ENCODE measurements around the gene LOXHD1.

Gene LOXHD1

DNA sequence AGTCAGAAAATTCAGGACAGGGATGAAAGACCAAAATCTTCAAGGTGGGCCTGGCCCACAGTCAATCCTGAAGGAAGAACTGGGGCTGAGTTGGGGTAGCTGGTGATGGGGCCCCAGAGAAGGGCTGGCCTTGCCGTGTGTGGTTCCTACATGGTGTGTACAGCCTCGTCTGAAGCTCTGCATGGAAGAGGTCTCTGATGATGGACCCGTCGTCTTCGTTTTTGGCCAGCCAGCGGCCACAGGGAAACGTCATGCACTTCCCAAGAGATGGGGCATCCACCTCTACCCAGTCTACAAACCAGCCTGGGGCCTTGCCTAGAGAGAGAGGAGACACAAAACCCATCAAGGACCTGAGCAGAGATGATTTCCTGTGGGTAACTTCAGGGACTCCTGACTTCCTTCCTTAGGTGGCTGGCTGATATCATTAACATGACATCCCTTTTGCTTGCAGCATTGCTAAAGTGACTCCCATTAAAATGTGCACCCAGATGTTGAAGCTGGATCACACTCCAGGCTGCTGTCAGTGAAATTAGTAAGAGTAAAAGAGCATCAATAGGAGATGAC lies 115.3 kb downstream of the LOXHD1 start:
- DNase-seq (ENCODE audit: low read depth) = no peak

DNA sequence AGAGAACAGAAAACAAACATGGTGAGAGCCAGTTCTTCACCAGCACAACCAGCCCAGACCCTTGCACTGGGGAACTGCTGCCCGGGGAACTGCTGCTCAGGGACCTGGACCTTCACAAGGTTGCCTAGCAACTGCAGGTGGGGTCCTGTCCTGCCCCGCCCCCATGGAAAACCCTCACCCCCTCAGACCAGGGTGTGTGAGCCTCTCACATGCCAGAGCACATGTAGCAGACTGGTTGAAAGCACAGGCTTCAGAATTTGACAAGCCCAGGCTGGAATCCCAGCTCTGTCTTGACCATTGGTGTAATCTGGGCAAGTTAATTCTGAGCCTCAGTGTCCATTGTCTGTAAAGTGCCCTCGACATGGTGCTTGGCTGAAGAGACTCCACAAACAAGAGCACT lies 118.6 kb downstream of the LOXHD1 start:
- no peak for DNase-seq (ENCODE audit: low read depth)

DNA sequence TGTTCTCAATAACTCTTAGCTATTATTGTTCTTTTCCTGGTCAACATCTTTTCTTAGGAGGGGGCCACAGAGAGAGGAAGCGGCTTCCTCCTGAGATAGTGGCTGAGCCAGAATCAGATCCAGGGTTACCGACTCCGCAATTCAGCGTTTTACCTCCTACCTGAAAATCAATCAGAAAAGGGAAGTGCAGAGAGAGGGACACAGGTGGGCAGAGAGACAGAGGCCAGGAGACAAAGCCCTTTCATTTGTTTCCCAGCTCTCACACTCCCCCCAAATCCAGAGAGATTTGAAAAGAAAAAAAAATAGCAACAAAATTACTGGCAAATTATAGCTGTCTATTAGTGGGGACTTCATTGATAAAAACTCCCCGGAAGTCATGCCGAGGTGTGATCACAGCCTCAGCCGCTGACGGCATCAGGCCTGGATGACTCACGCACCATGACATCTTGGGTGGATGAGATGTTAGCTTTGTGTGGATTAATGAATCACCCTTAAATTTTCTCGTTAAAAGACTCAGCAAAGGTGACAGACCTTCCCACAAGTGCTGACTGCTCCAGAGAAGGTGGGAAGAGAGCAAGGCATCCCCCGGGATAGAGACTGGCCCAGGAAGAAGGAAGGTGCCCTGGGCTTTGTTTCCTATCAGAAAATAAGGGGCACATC lies 120.7 kb downstream of the LOXHD1 start:
- DNase-seq (ENCODE audit: low read depth) = no peak

DNA sequence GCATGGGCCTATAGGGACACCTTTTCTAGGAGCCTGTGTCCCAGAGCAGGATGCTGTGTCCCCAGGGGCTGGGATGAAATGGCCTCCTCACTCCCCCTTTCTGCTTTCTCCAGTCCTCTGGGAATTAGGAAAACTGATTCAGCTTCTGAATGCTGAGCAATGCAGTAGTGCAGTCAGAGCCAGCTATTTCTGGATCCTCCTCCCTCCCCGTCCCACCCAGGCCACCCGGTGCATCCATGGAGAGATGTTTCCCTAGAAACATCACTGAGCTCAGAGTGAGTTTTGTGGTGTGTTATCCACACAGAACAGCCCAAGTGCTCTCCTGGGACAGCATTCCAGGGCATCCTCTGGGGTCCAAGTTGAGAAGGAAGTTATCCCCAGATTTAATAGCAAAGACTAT lies 125.5 kb downstream of the LOXHD1 start:
- no peak for DNase-seq (ENCODE audit: low read depth)

DNA sequence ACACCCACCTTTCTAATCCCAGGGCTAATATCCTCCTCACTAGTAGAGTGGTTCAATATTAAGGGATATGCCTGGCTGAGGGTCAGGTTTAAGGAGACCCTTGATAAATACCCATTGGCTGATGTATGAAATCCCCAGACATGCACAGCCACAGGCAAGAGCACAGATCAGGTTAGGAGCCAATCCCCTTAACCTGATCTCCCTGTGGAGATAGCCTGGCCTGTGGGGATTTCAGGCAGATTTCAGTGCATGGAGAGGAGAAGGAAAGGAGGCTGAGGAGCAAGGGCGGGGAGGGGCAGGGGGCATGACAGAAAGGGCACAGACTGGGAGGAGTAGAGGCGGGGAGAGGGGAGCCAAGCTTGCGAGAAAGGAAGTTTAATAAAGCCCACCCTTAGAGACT lies 129.0 kb downstream of the LOXHD1 start:
- DNase-seq (ENCODE audit: low read depth) = no peak

DNA sequence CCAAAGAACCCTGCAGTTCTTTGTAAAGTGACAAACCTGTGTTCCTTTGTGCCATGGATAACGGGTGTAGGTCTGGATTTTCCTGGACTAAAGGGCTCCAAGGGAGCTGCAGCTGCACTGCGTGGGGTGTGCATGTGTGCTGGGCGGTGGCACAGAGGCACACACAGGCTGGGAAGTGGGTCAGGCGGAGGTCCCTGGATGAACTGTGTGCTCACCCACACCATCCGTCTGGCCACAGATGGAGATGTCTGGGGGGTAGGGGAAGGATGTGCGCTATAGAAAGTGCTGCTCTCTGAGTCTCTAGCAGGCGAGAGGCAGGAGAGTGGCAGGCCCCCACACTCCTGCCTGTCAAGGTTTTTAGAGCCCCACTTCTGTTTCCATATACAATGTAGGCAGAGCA lies 137.2 kb downstream of the LOXHD1 start:
- DNase-seq (ENCODE audit: low read depth) = no peak

DNA sequence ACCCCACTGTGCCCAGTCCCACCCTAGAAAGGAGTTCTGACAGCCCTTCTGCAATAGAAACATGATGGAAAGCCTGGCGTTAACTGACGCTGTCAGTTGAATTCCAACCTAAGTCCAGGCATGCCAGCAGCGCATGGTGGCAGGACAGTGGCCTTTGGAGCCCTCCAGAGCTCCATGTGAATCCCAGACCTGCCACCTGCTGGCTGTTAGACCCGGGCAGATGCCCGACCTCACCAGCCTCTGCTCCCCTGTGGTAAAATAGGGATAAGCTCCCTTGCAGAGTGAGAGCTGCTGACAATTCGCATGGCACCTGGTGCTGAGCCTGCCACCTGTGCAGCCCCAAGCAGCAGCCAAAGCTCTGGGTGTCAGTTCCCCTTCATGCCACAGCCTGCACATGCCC lies 138.6 kb downstream of the LOXHD1 start:
- no peak for DNase-seq (ENCODE audit: low read depth)

DNA sequence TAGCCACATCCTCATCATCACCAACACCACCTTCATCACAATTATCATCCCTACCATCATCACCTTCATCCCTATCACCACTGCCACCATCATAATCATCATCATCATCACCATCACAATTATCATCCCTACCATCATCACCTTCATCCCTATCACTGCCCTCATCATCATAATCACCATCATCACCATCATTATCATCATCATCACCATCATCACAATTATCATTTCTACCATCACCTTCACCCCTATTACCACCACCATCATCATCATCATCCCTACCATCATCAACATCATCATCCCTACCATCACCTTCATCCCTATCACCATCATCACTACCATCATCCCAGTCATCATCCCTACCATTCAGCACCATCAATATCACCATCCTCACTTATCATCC lies 140.5 kb downstream of the LOXHD1 start:
- no peak for DNase-seq (ENCODE audit: low read depth)

DNA sequence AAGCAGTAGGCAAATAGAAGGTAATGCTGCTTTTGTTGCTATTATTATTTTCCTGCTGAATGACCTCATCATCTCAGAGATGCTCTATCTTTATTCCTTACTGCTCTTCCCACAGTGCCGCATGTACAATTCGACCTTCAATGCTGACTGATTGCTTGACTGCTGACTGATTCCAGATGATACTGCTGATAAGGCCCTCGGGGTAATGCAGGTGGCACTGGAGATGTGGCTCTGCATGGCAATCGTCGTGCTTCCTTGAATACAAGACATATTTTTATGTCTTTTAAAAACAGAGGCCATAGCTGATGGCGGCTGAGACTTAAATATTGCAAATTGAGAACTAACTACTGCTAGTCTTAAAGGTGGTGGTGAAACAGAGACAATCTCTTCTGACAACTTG lies 146.6 kb downstream of the LOXHD1 start:
- no peak for DNase-seq (ENCODE audit: low read depth)

DNA sequence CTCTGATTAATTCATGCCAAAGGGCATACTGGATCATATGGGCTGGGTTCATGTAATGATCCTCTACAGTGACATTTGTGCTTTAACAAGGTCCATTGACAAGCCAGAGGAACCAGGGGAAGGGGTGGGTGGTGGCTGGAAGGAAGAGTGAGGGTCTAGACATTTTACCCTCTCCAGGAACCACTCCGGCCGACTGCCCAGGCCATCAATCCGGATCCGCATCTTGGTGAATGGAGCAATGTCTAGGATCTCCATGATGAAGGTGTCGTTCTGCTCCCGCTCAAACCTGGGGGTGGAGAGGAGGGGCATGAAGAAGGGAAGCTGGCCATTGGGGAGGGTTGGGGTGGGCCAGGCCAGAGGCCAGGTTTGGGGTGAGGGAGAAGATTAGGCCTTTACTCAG lies 147.5 kb downstream of the LOXHD1 start:
- no peak for DNase-seq (ENCODE audit: low read depth)

DNA sequence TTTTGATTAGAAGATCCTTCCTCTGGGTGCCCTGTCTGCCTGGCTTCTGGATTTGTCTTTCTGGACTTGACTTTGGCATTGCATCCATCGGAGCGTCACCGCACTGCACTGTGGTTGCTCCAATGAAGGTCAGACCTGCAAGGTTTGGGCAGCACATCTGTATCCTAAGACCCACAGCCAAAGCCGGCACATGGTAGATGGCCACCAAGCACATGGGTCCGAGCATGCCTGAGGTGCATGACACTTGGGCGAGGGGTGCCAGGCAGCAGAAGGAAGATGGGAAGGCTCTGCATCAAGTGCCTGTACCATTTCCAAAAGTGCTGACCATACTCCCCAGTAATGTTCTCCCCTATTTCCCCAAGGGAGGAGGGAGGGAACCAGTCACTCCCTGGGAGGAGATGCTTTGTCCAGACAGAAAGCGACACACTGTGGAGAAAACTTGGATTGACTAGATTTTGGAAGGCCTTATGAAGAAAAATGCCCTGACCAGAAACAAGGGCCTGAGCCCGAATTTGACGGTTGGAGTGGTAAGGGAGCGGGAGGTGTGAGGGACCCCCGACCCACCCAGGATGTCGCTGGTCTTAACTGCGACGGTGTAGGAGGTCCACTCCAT lies 149.9 kb downstream of the LOXHD1 start:
- no peak for DNase-seq (ENCODE audit: low read depth)

DNA sequence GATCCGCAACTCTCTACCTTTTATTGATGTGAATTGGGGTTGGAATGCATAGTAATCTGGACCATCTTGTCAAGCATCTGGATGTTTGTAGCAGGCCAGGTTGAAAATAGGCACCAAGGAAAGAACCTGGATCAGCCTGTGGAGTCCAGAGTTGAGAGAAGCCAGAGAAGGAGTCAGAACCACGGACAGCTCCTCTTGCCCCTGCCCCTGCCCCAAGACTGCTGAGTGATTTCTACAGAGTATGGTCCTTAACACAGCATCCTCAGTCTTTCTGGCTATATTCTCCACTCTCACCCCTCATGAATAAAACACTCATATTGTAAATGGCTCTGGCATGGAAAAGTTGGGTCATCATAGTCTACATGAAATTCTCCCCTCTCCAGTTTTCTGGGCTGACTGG lies 154.6 kb downstream of the LOXHD1 start:
- DNase-seq (ENCODE audit: low read depth) = no peak

DNA sequence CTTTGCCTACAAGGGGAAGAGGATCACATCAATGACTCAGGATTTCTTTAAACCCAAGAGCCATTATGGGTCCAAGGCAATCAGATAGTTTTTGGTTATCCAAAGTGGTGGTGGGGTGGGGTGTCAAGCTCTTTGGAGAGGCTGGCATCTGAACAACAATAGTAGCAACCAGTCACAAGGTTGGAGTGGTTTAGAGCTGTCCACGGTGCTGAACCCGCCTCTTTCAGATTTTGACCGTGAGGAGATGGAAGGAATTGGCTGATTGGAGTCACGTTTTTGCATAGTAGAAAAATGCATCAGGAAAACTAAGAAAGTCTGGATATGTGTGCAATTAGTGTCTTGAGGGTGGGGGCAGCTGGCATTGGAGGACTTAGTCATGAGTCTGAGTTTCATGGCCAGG lies 159.9 kb downstream of the LOXHD1 start:
- DNase-seq (ENCODE audit: low read depth) = no peak

DNA sequence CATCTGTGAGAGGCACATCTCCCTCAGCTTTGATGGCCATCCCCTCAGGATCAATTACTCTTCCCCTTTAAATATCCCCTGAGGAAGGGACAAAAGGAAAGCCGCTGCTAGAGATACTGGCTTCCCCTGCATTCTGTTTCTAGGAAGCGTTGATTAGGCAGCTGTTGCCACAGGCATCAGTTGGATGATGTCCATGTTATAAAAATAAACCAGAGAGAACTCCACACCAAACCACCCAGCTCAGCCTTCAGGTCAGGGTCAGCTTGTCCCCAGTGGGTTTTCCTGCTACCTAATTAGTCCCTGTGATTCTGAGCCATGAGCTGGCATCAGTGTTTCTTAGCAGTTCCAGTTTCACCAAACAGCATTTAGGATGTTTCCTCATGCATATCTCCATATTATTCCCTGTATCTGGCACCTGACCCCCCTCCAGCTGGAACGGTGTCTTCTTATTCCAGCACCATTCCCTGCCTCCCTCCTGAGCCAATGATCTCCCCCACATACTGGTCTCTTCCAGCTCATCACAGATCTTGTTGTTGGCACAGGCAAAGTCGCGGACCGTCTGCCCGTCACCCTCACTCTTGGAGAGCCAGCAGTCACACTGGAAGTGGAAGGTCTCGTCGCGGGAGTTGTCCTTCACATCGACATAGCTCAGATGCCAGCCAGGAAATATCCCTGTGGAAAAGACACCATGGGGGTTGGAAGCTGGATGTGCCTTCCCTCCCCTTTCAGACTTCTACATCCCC lies 168.4 kb downstream of the LOXHD1 start:
- no peak for DNase-seq (ENCODE audit: low read depth)

DNA sequence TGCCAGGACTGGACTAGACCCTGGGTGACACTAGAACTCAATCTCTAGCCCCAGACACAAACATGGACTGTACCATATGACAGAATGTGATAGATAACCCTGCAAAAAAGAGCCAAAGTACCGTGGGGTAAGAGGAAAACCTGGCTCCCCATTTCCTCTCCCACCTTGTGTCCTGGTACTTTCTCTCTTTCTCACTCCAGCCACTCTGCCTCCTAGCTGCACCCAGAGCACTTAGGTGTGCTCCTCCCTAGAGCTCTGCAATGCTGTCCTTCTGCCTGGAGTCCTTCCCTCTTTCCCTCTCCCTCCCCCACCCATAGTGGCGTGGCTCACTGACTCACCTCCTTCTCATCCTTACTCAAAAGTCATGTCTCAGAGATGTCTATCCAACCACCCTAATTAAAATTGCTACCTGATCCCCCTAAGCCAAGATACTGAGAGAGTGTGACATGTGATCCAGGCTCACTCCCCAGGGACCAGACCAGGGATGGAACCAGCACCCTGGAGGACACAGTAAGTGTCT lies 171.3 kb downstream of the LOXHD1 start:
- DNase-seq (ENCODE audit: low read depth) = no peak

DNA sequence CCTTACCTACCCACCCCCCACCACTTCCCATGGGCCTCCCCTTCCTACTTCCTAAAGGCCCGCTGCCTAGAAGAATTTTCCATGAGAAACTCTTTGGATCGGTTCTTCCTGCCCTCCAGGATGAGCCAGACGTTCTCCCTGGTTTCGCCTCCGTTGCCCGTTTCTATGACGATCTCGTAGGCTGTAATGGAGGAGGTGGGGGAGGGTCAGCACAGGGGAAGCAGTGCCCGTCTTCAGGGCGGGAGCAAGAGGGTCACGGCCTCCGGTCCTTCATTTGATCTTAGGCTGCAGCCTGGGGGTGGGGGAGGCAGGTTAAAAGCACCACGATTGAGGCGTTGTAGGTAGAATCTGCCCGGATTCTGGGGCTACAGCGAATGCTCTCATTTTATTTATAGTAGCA lies 172.0 kb downstream of the LOXHD1 start:
- no peak for DNase-seq (ENCODE audit: low read depth)

DNA sequence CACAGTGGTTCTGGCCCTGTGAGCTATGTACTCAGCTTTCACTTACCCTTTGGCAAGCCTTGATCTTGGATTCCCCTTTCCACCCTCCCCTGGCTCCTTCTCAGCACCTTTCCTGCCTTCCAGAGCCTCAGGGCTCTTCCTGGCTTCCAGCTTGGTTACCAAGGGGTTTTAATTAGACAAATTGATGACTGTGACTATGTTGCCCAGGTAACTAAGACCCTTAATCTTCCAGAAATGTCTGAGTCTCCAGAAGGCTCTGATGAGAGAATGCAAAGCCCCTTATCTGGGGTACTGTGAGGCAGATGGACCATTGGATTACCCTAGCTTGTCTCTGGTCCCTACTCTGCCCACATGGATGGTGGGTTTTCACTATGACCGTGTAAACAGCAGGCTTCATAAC lies 174.2 kb downstream of the LOXHD1 start:
- no peak for DNase-seq (ENCODE audit: low read depth)

DNA sequence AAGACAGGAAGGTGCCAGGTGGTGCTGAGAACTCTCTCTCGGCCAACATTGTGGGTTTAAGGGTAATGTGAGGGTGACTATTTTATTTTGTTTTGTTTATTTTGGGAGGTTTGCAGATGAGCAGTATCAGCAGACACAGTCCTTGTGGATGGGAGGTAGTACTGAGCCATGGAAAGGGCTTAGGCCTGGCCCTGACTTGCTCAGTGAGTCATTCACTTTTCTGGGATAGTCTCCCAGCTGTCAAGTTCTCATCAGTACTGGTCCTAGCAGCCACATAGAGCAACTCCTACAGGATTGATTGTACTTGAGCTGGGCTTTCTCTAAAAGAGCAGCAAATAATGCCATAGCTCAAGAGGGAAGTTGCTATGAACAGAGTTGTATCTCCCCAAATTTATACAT lies 175.2 kb downstream of the LOXHD1 start:
- no peak for DNase-seq (ENCODE audit: low read depth)

DNA sequence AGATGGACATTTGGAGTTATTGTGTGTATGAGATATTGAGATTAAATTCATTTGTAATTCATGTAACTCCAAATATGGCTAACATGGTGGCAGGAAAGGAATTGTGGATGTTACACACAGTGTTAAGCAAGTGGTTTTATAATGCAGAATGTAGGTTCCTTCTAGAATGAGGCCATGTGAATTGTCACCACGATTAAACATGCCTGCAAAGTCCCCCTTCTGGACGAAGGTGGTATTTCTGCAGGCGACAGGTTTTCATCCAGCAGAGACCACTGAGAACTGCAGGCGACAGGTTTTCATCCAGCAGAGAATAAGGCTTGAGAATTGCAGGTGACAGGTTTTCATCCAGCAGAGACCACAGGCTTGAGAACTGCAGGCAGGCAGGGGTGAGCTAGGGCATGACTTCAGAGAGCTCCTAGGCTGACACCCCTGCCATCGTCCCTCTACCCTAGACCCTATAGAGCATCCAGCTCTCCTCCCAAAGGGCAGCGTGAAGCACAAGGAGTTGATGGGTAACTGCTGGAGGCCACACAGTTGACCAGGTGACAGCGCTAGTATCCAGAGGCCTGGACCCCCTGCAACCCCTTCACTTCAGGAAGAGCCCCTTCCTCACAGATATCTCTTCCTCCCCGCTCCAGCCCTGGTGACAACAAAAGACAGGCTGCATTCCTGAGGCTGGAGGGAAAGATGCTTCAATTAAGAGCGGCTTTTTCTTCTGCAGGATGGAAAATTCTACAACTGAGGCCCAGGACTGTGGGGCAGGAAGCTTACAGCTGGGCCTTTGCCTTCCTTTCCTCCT lies 175.8 kb downstream of the LOXHD1 start:
- DNase-seq (ENCODE audit: low read depth) = no peak

DNA sequence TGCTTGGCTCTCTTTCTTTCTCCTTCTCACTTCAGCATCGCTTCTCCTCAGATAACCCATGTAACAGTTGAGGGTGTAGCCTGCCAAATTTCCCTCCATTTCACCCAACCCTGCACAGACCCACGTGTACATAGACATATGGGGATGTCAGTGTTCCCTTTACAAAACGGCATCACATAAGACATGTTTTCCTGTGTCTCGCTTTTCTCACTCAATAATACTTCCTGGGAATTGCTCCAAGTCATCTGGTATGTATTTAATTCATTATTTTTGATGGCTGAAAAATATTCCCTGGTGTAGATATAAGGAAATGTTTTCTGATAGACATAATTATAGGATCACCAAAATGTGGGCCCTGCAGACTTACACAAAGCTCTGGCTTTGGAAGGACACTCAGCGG lies 176.8 kb downstream of the LOXHD1 start:
- no peak for DNase-seq (ENCODE audit: low read depth)

DNA sequence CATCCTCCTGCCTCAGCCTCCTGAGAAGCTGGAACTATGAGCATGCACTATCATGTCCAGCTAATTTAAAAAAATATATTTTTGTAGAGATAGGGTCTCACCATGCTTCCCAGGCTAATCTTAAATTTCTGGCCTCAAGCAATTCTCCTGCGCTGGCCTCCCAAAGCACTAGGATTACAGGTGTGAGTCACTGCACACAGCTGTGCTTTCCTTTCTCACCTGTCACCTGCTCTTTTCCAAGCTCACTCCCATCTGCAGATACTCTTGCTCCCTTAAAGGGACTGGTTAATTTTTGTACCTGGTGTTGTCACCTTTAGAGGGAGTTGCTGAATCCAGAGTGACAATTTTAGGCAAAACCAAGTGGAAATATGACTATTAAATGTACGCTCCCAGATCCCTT lies 178.2 kb downstream of the LOXHD1 start:
- DNase-seq (ENCODE audit: low read depth) = no peak

DNA sequence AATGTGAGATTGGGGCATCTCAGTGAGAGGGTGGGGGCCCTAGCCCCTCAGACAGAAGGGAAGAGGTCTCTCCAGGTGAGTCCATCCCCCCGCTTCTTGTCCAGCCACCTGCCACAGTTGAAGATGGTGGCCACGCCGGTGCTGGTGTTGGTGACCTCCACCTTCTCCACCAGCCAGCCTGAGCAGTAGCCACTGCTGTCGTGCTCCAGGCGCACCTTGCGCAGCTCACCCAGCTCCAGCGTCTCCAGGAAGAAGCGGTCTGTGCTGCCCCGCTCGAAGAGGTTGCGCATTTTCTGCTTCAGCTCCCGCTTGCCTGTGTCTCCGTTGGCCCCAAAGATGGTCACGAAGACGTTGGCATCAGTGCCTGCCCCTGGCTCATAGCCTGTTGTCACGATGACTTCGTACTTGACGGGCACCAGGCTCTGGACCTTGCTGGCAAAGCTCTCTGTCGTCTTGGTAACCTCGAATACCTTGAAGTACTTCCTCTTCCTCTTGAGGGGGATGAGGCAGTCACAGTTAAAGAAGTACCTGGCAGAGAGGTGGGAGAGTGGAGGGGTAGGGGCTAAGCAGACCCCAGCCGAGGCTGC lies 179.5 kb downstream of the LOXHD1 start:
- no peak for DNase-seq (ENCODE audit: low read depth)
